Activated CD4-positive, CD25-positive, alpha-beta regulatory T cell treated with anti-CD3 and anti-CD28 coated beads, Interleukin-2, amount 50 U/mL, for 24 hours (primary cell): ENCODE measurements around the gene DBX2.
"Not testable (repeated sequence)": the region's sequence is repeated elsewhere in the genome, so short reads cannot be mapped to it uniquely, and the experiment has no call there.

ENCODE experiments used
- ATAC-seq, 2 donors: fragments of 150-1000 bp; cut with Tn5 transposase; one replicate each; pipeline ENCODE4 v1.10.0; 2021; ENCODE audit warnings: mild to moderate bottlenecking in 1 of 2, moderate library complexity in 1 of 2

DBX2 gene

GRCh38 chr12:45008211-45008610 is 42.7 kb downstream of the DBX2 start:
- ATAC-seq, result no peak

GRCh38 chr12:44999355-44999754 is 51.5 kb downstream of the DBX2 start:
- no peak for ATAC-seq

DNA sequence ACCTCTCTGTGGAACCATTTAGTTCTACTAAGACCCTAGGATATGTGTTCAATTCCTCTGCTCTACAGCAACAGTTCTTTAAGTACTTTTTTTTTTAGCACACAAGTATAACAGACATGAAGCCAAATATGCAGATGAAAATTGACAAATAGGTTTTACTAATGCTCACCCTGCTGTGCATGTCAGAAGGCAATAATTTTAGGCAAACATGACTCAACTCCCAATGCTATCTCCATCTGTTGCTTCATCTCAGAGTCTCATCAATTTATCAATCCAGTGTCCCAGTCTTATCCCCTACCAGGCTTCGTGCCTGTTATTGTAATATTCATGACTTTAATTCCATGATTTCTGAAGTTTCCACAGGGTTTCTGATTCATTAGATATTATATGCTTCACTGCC is 57.7 kb downstream of the DBX2 start:
- ATAC-seq, result no peak

- not testable (repeated sequence) for ATAC-seq
These were observed 66.0 kb downstream of the DBX2 start for GRCh38 chr12:44984863-44985262.

GRCh38 chr12:44979918-44980317 is 71.0 kb downstream of the DBX2 start:
- ATAC-seq, result no peak

GRCh38 chr12:44976246-44976645 is 74.7 kb downstream of the DBX2 start:
- ATAC-seq, result no peak

- no peak for ATAC-seq
These were observed 78.0 kb downstream of the DBX2 start for GRCh38 chr12:44972746-44973421.

DNA sequence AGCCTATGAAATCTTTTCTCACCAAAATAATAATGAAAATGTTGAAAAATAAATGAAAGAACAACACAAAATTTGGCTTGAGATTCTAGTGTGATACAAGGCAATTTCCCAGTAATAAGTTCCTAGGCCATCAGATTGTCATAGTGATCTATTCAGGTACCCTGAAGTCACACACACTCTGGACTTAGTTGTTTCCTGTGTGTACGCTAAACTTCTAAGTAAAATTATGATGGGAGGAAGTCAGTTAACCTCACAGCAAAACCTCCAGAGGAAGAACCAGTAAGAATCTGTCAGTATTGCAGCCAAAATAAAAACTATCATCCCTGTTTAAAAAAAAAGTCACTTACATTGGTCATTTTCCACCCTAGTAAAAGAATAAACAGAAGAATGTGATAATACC is 81.9 kb downstream of the DBX2 start:
- no peak for ATAC-seq
